Adrenal gland (tissue), 19 donors: Measurements from ENCODE around the gene DNAJB14. TPM values are rescaled to one million over a fixed set of nuclear protein-coding genes. Genes with fewer than 3 reads are reported as not detected.
A peak's percentile ranks its signal among the peaks of the same experiment; 100 is the strongest.

Experiments used
- DNase-seq, 7 donors: peaks; one replicate each; pipeline ENCODE4 v3.0.0-alpha.2; 2019 to 2020
- H3K27ac ChIP-seq, 5 donors: fragments of 200-600 bp; sonication (generic) in 4 of 5; 1 replicate in 3 of 5; 2 replicates in 2 of 5; pipeline versions ENCODE4 v1.5.1 to v1.8.0; 2016 to 2020; ENCODE audit warnings: mild to moderate bottlenecking in 1 of 5
- H3K27me3 ChIP-seq: fragments of 200-600 bp; 2 replicates; pipeline ENCODE4 v1.8.0; 2021
- H3K36me3 ChIP-seq, 2 donors: fragments of 200-600 bp; replicated peaks in 1 of 2; 1 replicate in 1 of 2; 2 replicates in 1 of 2; pipeline versions ENCODE4 v1.5.1 to v1.8.0; 2018 to 2022
- H3K4me1 ChIP-seq, 2 donors: fragments of 200-600 bp; replicated peaks in 1 of 2; 1 replicate in 1 of 2; 2 replicates in 1 of 2; pipeline versions ENCODE4 v1.5.1 to v1.8.0; 2018 to 2021
- H3K4me3 ChIP-seq, 4 donors: fragments of 200-600 bp; sonication (generic) in 3 of 4; one replicate each; pipeline ENCODE4 v1.5.1; 2016 to 2018
- H3K9me3 ChIP-seq, 3 donors: fragments of 200-600 bp; sonication (generic) in 1 of 3; replicated peaks in 1 of 3; 1 replicate in 2 of 3; 2 replicates in 1 of 3; pipeline versions ENCODE4 v1.5.1 to v1.8.0; 2016 to 2021
- CTCF ChIP-seq, 6 experiments: fragments of 450-650 bp in 4 of 6; fragments of 200-600 bp in 2 of 6; sonication (generic) in 1 of 6; IDR thresholded peaks; 1 replicate in 5 of 6; 2 replicates in 1 of 6; pipeline versions ENCODE4 v1.5.1 to v1.8.0; 2016 to 2021; ENCODE audit warnings: antibody characterized with exemption in 6 of 6, mild to moderate bottlenecking in 2 of 6, moderate library complexity in 1 of 6
- POLR2A ChIP-seq, 2 donors: fragments of 450-650 bp; IDR thresholded peaks; one replicate each; pipeline ENCODE4 v1.6.1; 2017; ENCODE audit warnings: antibody characterized with exemption in 2 of 2, mild to moderate bottlenecking in 2 of 2, moderate library complexity in 1 of 2
- WGBS, 4 donors: extraction: QIAGEN DNeasy Blood & Tissue Kit in 2 of 4; methylation state at CpG; one replicate each; pipeline versions ENCODE4 v1.1.5 to v1.1.7; 2013 to 2017; 5-methylcytosine and 5-hydroxymethylcytosine counted together
- intact Hi-C, 2 donors: fragments of 100-400 bp; cut with DNase I; formaldehyde crosslinking; loops; one replicate each; pipeline versions ENCODE4 v1.14.1 to v1.15.0; 2022 to 2023
- long read RNA-seq, 10 donors: library from polyadenylated mRNA in 3 of 10; unstranded in 2 of 10; stranded (forward) in 1 of 10; transcript quantifications; one replicate each; pipeline ENCODE4 v2.0.0 and lab custom pipeline, GENCODE V29; 2021 to 2026
- polyA plus RNA-seq, 3 donors: library from polyadenylated mRNA; stranded (reverse); fragments of 200-250 nt in 2 of 3; fragments of 350-450 nt in 1 of 3; fragmentation: Illumina TruSeq in 1 of 3; extraction: RNeasy Lipid Tissue Mini Kit (QIAGEN cat#74804) in 1 of 3; gene quantifications; one replicate each; pipeline ENCODE4 v1.2.3, GENCODE V29; 2013 to 2014
- total RNA-seq, 9 donors: library from RNA; depleted of rRNA in 4 of 9; stranded (reverse); fragments of >200 nt in 4 of 9; fragments of 120-200 nt in 1 of 9; fragmentation: NEBNext Ultra II Directional in 1 of 9; extraction: Animal tissue kit (Norgen Biotek cat#: 25700) in 1 of 9; gene quantifications; one replicate each; pipeline versions ENCODE4 v1.1.0 to v1.2.4, GENCODE V29; 2013 to 2023
- donor health status: healthy with polysubstance abuse.
- donor health status: Bipolar disorder and iron deficiency.
- donor health status: DM: yes; HTN: yes; CAD: no.
- donor health status: DM: no; HTN: no; CAD: no.
- donor health status: DM: no; HTN: no; CAD: no.
- donor health status: DM: yes; HTN: yes; CAD: no.

Gene DNAJB14
- 10 to 100 TPM; 21.9 to 53.7 (median 37.8) TPM for total RNA-seq
- polyA plus RNA-seq = 10 to 100 TPM in 2 of 3 donors, 1 to 10 TPM in 1; 7.2 to 28.0 (median 19.1) TPM
- long read RNA-seq, donor 1, full-length matches to known transcripts = 8 of 8 reads
- long read RNA-seq, donor 1, partial matches to known transcripts = 0 of 8 reads
- long read RNA-seq, donor 1, other reads (novel, unspliced or antisense) = 0 of 8 reads
- long read RNA-seq, donor 2, full-length matches to known transcripts = 6 of 6 reads
- long read RNA-seq, donor 2, partial matches to known transcripts = 0 of 6 reads
- long read RNA-seq, donor 2, other reads (novel, unspliced or antisense) = 0 of 6 reads
- long read RNA-seq, donor 3, full-length matches to known transcripts = 4 of 4 reads
- long read RNA-seq, donor 3, partial matches to known transcripts = 0 of 4 reads
- long read RNA-seq, donor 3, other reads (novel, unspliced or antisense) = 0 of 4 reads
- long read RNA-seq, donor 4, full-length matches to known transcripts = 9 of 23 reads
- long read RNA-seq, donor 4, partial matches to known transcripts = 8 of 23 reads
- long read RNA-seq, donor 4, other reads (novel, unspliced or antisense) = 6 of 23 reads
- long read RNA-seq, donor 5, full-length matches to known transcripts = 9 of 11 reads
- long read RNA-seq, donor 5, partial matches to known transcripts = 0 of 11 reads
- long read RNA-seq, donor 5, other reads (novel, unspliced or antisense) = 2 of 11 reads
- long read RNA-seq, donor 6, full-length matches to known transcripts = 9 of 19 reads
- long read RNA-seq, donor 6, partial matches to known transcripts = 6 of 19 reads
- long read RNA-seq, donor 6, other reads (novel, unspliced or antisense) = 4 of 19 reads
- long read RNA-seq, donor 7, full-length matches to known transcripts = 3 of 3 reads
- long read RNA-seq, donor 7, partial matches to known transcripts = 0 of 3 reads
- long read RNA-seq, donor 7, other reads (novel, unspliced or antisense) = 0 of 3 reads
- long read RNA-seq, donor 8, full-length matches to known transcripts = 8 of 8 reads
- long read RNA-seq, donor 8, partial matches to known transcripts = 0 of 8 reads
- long read RNA-seq, donor 8, other reads (novel, unspliced or antisense) = 0 of 8 reads
- long read RNA-seq, donor 9, full-length matches to known transcripts = 5 of 5 reads
- long read RNA-seq, donor 9, partial matches to known transcripts = 0 of 5 reads
- long read RNA-seq, donor 9, other reads (novel, unspliced or antisense) = 0 of 5 reads
- long read RNA-seq, donor 10, full-length matches to known transcripts = 7 of 7 reads
- long read RNA-seq, donor 10, partial matches to known transcripts = 0 of 7 reads
- long read RNA-seq, donor 10, other reads (novel, unspliced or antisense) = 0 of 7 reads

- WGBS, 4 donors = 0 to 3% (median 1%) methylated on average over 7 to 87 of the region's 87 CpGs
- Histone ChIP-seq H3K36me3 (peaks cover 0 to 9% of the 10 kb centered on the region in 2 donors), H3K27ac (peak within 1 kb of the TSS; percentile 74 to 93 (median 91)), H3K27me3 (no peaks in the 10 kb centered on the region), H3K4me3 (peak within 1 kb of the TSS; percentile 46 to 94 (median 70)), H3K9me3 (no peaks in the 10 kb centered on the region), H3K4me1 (peaks cover 5 to 45% of the 10 kb centered on the region in 2 donors)
- peak; percentile 69 to 78 (median 74) for DNase-seq
- peak in 1 of 6 experiments; percentile 23 for TF ChIP-seq CTCF (IDR thresholded peaks at IDR 0.05)
- peak; percentile 37 to 60 for TF ChIP-seq POLR2A (IDR thresholded peaks at IDR 0.05)
- intact Hi-C loops = loop anchor here (5.0 to 10.0 kb wide), 3 partner anchors 52 to 382 kb away; partner anchors contain the start of genes DAPP1 (in 1 of the 2), LAMTOR3 (in 1 of the 2) and TRMT10A (in 1 of the 2)
Observed at GRCh38 chr4:99946356-99947189, at the start of gene DNAJB14. Gene DNAJB14, minus strand, starts transcription at chr4:99946618. Its CDS starts 47 bp downstream, at chr4:99946571.

- WGBS, 4 donors = 57 to 66% (median 61%) methylated on average over 3 of the region's 3 CpGs
- intact Hi-C loops = no loop called here
- Histone ChIP-seq H3K36me3 (no peaks in the 10 kb centered on the region), H3K4me1 (no peaks in the 10 kb centered on the region), H3K4me3 (no peak overlapping the region), H3K27me3 (no peaks in the 10 kb centered on the region), H3K27ac (no peak overlapping the region), H3K9me3 (no peaks in the 10 kb centered on the region)
- no peak for DNase-seq
- TF ChIP-seq CTCF (IDR thresholded peaks at IDR 0.05) = no peak
- TF ChIP-seq POLR2A (IDR thresholded peaks at IDR 0.05) = no peak
Observed at GRCh38 chr4:99991741-99992140, 45.3 kb upstream of the DNAJB14 start.

GRCh38 chr4:99987681-99988080 lies 41.3 kb upstream of the DNAJB14 start:
- H3K36me3 ChIP-seq = no peaks in the 10 kb centered on the region
- H3K27me3 ChIP-seq = no peaks in the 10 kb centered on the region
- DNase-seq = no peak
- no peaks in the 10 kb centered on the region for H3K4me1 ChIP-seq
- intact Hi-C loops = no loop called here
- TF ChIP-seq POLR2A (IDR thresholded peaks at IDR 0.05) = no peak
- no peak overlapping the region for H3K27ac ChIP-seq
- H3K9me3 ChIP-seq = no peaks in the 10 kb centered on the region
- H3K4me3 ChIP-seq = no peak overlapping the region

- WGBS, 4 donors = 79 to 92% (median 83%) methylated on average over 4 of the region's 4 CpGs
- Histone ChIP-seq H3K4me3 (no peak overlapping the region), H3K36me3 (no peaks in the 10 kb centered on the region), H3K4me1 (no peaks in the 10 kb centered on the region), H3K27me3 (no peaks in the 10 kb centered on the region), H3K27ac (no peak overlapping the region), H3K9me3 (no peaks in the 10 kb centered on the region)
- intact Hi-C loops = no loop called here
- DNase-seq = no peak
- TF ChIP-seq POLR2A (IDR thresholded peaks at IDR 0.05) = no peak
Observed at GRCh38 chr4:99986792-99987191, 40.4 kb upstream of the DNAJB14 start.
